Stomach (tissue), 9 donors: ENCODE results near the gene UGT1A5. TPM values are rescaled to one million over a fixed set of nuclear protein-coding genes. Genes with fewer than 3 reads are reported as not detected.

Experiments
- DNase-seq, 2 donors: peaks; one replicate each; pipeline versions ENCODE4 v3.0.0 to v3.0.0-alpha.2; 2013 to 2019
- H3K27ac ChIP-seq, 5 donors: fragments of 200-600 bp in 4 of 5; sonication (generic) in 4 of 5; one replicate each; pipeline ENCODE4 v1.5.1; 2013 to 2019; ENCODE audit warnings: mild to moderate bottlenecking in 1 of 5, moderate library complexity in 1 of 5
- H3K27me3 ChIP-seq, 3 donors: fragments of 200-600 bp; sonication (generic); one replicate each; pipeline ENCODE4 v1.5.1; 2017 to 2019; ENCODE audit warnings: mixed run types in 1 of 3
- H3K36me3 ChIP-seq, 4 donors: fragments of 200-600 bp; sonication (generic); 1 replicate in 3 of 4; 2 replicates in 1 of 4; pipeline ENCODE4 v1.5.1; 2016 to 2019
- H3K4me1 ChIP-seq, 4 donors: fragments of 200-600 bp; sonication (generic); one replicate each; pipeline ENCODE4 v1.5.1; 2016 to 2019
- H3K4me3 ChIP-seq, 4 donors: fragments of 200-600 bp; sonication (generic) in 3 of 4; one replicate each; pipeline ENCODE4 v1.5.1; 2016 to 2019; ENCODE audit warnings: mild to moderate bottlenecking in 1 of 4
- H3K9me3 ChIP-seq, 4 donors: fragments of 200-600 bp; sonication (generic); one replicate each; pipeline ENCODE4 v1.5.1; 2016 to 2019
- CTCF ChIP-seq, 7 experiments: fragments of 450-650 bp in 4 of 7; fragments of 200-600 bp in 3 of 7; sonication (generic) in 3 of 7; IDR thresholded peaks; one replicate each; pipeline ENCODE4 v1.5.1; 2016 to 2019; ENCODE audit warnings: antibody characterized with exemption in 7 of 7, control low read depth in 2 of 7, mild to moderate bottlenecking in 1 of 7
- EP300 ChIP-seq: sonication (generic); formaldehyde crosslinking; IDR thresholded peaks from one replicate; pipeline ENCODE4 v1.6.1; 2017; ENCODE audit warnings: antibody characterized with exemption
- POLR2A ChIP-seq, 4 donors: fragments of 450-650 bp; IDR thresholded peaks; one replicate each; pipeline ENCODE4 v1.6.1; 2016; ENCODE audit warnings: antibody characterized with exemption in 4 of 4, control low read depth in 2 of 4, mild to moderate bottlenecking in 1 of 4, moderate library complexity in 1 of 4
- POLR2AphosphoS5 ChIP-seq, 3 donors: sonication (generic); formaldehyde crosslinking; IDR thresholded peaks; one replicate each; pipeline ENCODE4 v1.6.1; 2016; ENCODE audit warnings: antibody characterized with exemption in 3 of 3
- WGBS, 5 donors: extraction: QIAGEN DNeasy Blood & Tissue Kit in 3 of 5; methylation state at CpG; one replicate each; pipeline versions ENCODE4 v1.1.5 to v1.1.7; 2013 to 2018; 5-methylcytosine and 5-hydroxymethylcytosine counted together
- intact Hi-C: fragments of 100-400 bp; cut with DNase I; formaldehyde crosslinking; loops from one replicate; pipeline ENCODE4 v1.15.1; 2023; ENCODE audit warnings: low total_unique reads
- polyA plus RNA-seq, 3 donors: library from polyadenylated mRNA; stranded (reverse); fragments of 200-250 nt; gene quantifications; one replicate each; pipeline ENCODE4 v1.2.3, GENCODE V29; 2013
- total RNA-seq, 5 donors: library from RNA; depleted of rRNA; stranded (reverse); fragments of >200 nt; gene quantifications; one replicate each; pipeline versions ENCODE4 v1.1.0 to v1.2.3, GENCODE V29; 2014 to 2016
- donor health status: healthy with polysubstance abuse.
- donor health status: Bipolar disorder and iron deficiency.
- donor health status: healthy.

UGT1A5 gene
- total and polyA plus RNA-seq, 8 donors, result 0.37 to 13.0 (median 1.7) TPM; not detected in 5

DNA sequence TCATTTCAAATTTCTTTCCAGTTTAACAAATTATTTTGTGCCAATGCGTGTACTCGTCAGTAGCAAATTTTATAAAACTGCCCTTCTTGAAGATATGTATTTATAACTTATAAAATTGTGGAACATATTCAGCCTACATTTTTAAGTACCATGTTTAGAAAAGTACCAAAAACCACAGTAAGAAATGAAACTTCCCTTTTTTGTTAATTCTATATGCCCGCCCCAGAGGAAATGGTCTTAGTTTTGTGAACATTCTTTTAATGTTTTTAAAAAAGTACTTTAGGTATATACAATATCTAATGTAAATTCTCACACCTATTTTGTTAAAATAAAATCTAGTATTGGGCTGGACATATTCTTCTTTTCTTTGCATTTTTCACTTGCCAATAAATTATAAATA lies 39.8 kb upstream of the UGT1A5 start:
- Histone ChIP-seq H3K27ac (no peak overlapping the region), H3K36me3 (no peaks in the 10 kb centered on the region), H3K4me3 (no peak overlapping the region), H3K4me1 (no peaks in the 10 kb centered on the region), H3K27me3 (no peaks in the 10 kb centered on the region), H3K9me3 (no peaks in the 10 kb centered on the region)
- intact Hi-C loops, result no loop called here
- WGBS, 5 donors, result 74 to 92% (median 87%) methylated on average over 3 of the region's 3 CpGs
- no peak for TF ChIP-seq CTCF (IDR thresholded peaks at IDR 0.05)
- TF ChIP-seq POLR2A (IDR thresholded peaks at IDR 0.05), result no peak
- TF ChIP-seq POLR2AphosphoS5 (IDR thresholded peaks at IDR 0.05), result no peak
- no peak for TF ChIP-seq EP300
- no peak for DNase-seq

DNA sequence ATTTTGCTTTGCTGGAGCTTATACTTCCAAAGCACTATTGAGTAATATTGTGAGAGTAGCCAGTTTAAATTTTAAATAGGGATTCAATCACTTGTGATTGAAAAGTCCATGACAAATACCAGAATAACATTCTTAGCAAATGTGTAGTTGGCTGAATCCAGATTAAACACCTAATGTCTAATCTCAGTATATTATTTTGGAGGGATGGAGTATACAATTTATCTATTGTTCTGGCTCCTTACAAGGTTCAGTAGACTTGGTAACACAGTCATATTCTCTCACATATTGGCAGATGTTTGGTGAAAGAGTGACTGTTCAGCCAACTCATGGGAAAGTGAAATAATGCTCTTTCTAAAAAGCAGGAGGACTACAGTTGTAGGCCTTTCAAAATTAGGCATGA lies 38.8 kb upstream of the UGT1A5 start:
- no peak overlapping the region for H3K4me3 ChIP-seq
- intact Hi-C loops, result no loop called here
- H3K36me3 ChIP-seq, result no peaks in the 10 kb centered on the region
- TF ChIP-seq POLR2A (IDR thresholded peaks at IDR 0.05), result no peak
- TF ChIP-seq EP300, result no peak
- H3K9me3 ChIP-seq, result no peaks in the 10 kb centered on the region
- H3K27ac ChIP-seq, result no peak overlapping the region
- no peaks in the 10 kb centered on the region for H3K27me3 ChIP-seq
- DNase-seq, result no peak
- no peaks in the 10 kb centered on the region for H3K4me1 ChIP-seq

GRCh38 chr2:233674314-233674713 lies 38.4 kb upstream of the UGT1A5 start:
- TF ChIP-seq POLR2AphosphoS5 (IDR thresholded peaks at IDR 0.05) (no peak), POLR2A (IDR thresholded peaks at IDR 0.05) (no peak), CTCF (IDR thresholded peaks at IDR 0.05) (no peak), EP300 (no peak)
- intact Hi-C loops, result no loop called here

DNA sequence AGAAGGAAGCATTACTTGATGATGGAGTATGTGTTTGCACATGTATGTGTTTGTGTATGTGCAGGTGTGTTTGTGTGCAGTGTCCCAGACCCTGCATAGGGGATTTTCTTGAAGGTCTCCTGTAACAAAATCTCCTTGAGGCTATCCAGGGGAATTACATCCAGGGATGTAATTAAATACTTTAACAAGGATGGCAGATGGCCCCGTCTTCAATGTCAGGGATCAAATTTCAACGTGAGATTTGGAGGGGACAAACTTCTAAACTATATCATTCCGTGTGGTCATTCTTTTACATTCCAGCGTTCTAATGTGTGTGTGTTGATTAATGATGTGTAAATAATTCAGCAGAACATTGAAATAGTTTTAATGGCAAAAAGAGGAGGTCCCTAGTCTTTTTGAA lies 37.7 kb upstream of the UGT1A5 start:
- WGBS, 5 donors, result 43 to 62% (median 48%) methylated on average over 4 of the region's 4 CpGs
- Histone ChIP-seq H3K36me3 (no peaks in the 10 kb centered on the region), H3K9me3 (no peaks in the 10 kb centered on the region), H3K27ac (no peak overlapping the region), H3K27me3 (no peaks in the 10 kb centered on the region), H3K4me3 (no peak overlapping the region), H3K4me1 (no peaks in the 10 kb centered on the region)
- TF ChIP-seq EP300, result no peak
- no peak for TF ChIP-seq POLR2AphosphoS5 (IDR thresholded peaks at IDR 0.05)
- TF ChIP-seq CTCF (IDR thresholded peaks at IDR 0.05), result no peak
- no peak for TF ChIP-seq POLR2A (IDR thresholded peaks at IDR 0.05)
- intact Hi-C loops, result no loop called here
- DNase-seq, result no peak

More at GRCh38 chr2:233674314-233674713, 38.4 kb upstream of the UGT1A5 start:
- Histone ChIP-seq H3K27me3 (no peaks in the 10 kb centered on the region), H3K9me3 (no peaks in the 10 kb centered on the region), H3K27ac (no peak overlapping the region), H3K36me3 (no peaks in the 10 kb centered on the region), H3K4me1 (no peaks in the 10 kb centered on the region), H3K4me3 (no peak overlapping the region)
- WGBS, 5 donors, result 51 to 63% (median 52%) methylated on average over 1 of the region's 1 CpG
- no peak for DNase-seq

GRCh38 chr2:233676046-233676445 lies 36.7 kb upstream of the UGT1A5 start:
- Histone ChIP-seq H3K36me3 (no peaks in the 10 kb centered on the region), H3K9me3 (no peaks in the 10 kb centered on the region), H3K27me3 (no peaks in the 10 kb centered on the region), H3K4me1 (no peaks in the 10 kb centered on the region), H3K27ac (no peak overlapping the region), H3K4me3 (no peak overlapping the region)
- WGBS, 5 donors, result 88 to 92% (median 91%) methylated on average over 2 of the region's 2 CpGs
- DNase-seq, result no peak
- TF ChIP-seq EP300, result no peak
- TF ChIP-seq POLR2AphosphoS5 (IDR thresholded peaks at IDR 0.05), result no peak
- no peak for TF ChIP-seq CTCF (IDR thresholded peaks at IDR 0.05)
- TF ChIP-seq POLR2A (IDR thresholded peaks at IDR 0.05), result no peak
- intact Hi-C loops, result no loop called here
